Measurements from ENCODE around the gene STRA8. TPM values are rescaled to one million over a fixed set of nuclear protein-coding genes. Genes with fewer than 3 reads are reported as not detected.

The STRA8 gene
- polyA plus RNA-seq, 1 donor from 2014 or later, result not detected

DNA sequence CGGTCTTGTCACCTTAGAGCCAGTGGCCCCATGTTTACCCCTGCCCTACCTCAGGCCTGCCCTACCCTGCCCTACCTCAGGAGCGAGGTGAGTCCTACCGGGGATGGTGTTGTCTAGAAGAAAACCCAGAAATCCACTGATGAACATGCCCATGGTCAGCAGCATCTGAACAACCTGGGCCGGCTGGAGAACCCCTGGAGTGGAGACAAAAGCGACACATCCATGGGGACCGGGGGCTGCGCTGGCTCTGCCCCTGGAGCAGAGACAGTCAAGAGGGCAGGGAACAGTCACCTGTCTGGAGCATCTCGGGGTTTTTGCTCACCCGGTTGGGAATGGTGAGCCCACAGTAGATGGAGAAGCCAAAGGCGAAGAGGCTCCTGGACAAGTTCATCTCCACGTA, 36.3 kb downstream of the STRA8 start:
- Histone ChIP-seq H3K4me2 (ENCODE audit: low read length) (no peak overlapping the region), H2AFZ (ENCODE audit: low read depth, low read length) (no peak overlapping the region), H3K36me3 (ENCODE audit: insufficient read depth, low read length) (no peaks in the 10 kb centered on the region), H3K4me3 (ENCODE audit: low read length) (no peak overlapping the region), H3K9me3 (ENCODE audit: low read length) (no peaks in the 10 kb centered on the region), H4K20me1 (ENCODE audit: insufficient read depth) (no peaks in the 10 kb centered on the region), H3K9me2 (ENCODE audit: insufficient read depth, low read length) (no peaks in the 10 kb centered on the region), H3K27me3 (ENCODE audit: insufficient read depth, low read depth, low read length) (no peaks in the 10 kb centered on the region), H3K79me2 (replicated peaks; ENCODE audit: insufficient read depth, low read length) (no peaks in the 10 kb centered on the region), H3K9ac (ENCODE audit: low read length) (no peak overlapping the region), H3F3A (ENCODE audit: insufficient read depth, low read length, poor library complexity, severe bottlenecking) (no peaks in the 10 kb centered on the region), H3K27ac (ENCODE audit: low read length) (no peak overlapping the region)
- TF ChIP-seq RAD21 (conservative IDR thresholded peaks at IDR 0.05) (no peak), MXI1 (conservative IDR thresholded peaks at IDR 0.05; ENCODE audit: poor library complexity, severe bottlenecking) (no peak), TAF1 (IDR thresholded peaks at IDR 0.05; ENCODE audit: low read depth) (no peak), EP300 (conservative IDR thresholded peaks at IDR 0.05; ENCODE audit: poor library complexity, severe bottlenecking) (no peak), EZH2 (IDR thresholded peaks at IDR 0.05; ENCODE audit: borderline replicate concordance, insufficient read depth, low read length, poor library complexity, severe bottlenecking) (no peak), POLR2AphosphoS5 (IDR thresholded peaks at IDR 0.05) (no peak), SMC3 (conservative IDR thresholded peaks at IDR 0.05; ENCODE audit: poor library complexity) (no peak)
- TF ChIP-seq, protein P1, sequence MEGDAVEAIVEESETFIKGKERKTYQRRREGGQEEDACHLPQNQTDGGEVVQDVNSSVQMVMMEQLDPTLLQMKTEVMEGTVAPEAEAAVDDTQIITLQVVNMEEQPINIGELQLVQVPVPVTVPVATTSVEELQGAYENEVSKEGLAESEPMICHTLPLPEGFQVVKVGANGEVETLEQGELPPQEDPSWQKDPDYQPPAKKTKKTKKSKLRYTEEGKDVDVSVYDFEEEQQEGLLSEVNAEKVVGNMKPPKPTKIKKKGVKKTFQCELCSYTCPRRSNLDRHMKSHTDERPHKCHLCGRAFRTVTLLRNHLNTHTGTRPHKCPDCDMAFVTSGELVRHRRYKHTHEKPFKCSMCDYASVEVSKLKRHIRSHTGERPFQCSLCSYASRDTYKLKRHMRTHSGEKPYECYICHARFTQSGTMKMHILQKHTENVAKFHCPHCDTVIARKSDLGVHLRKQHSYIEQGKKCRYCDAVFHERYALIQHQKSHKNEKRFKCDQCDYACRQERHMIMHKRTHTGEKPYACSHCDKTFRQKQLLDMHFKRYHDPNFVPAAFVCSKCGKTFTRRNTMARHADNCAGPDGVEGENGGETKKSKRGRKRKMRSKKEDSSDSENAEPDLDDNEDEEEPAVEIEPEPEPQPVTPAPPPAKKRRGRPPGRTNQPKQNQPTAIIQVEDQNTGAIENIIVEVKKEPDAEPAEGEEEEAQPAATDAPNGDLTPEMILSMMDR (IDR thresholded peaks at IDR 0.05; ENCODE audit: poor library complexity, severe bottlenecking), result no peak
- TF ChIP-seq, protein P2, sequence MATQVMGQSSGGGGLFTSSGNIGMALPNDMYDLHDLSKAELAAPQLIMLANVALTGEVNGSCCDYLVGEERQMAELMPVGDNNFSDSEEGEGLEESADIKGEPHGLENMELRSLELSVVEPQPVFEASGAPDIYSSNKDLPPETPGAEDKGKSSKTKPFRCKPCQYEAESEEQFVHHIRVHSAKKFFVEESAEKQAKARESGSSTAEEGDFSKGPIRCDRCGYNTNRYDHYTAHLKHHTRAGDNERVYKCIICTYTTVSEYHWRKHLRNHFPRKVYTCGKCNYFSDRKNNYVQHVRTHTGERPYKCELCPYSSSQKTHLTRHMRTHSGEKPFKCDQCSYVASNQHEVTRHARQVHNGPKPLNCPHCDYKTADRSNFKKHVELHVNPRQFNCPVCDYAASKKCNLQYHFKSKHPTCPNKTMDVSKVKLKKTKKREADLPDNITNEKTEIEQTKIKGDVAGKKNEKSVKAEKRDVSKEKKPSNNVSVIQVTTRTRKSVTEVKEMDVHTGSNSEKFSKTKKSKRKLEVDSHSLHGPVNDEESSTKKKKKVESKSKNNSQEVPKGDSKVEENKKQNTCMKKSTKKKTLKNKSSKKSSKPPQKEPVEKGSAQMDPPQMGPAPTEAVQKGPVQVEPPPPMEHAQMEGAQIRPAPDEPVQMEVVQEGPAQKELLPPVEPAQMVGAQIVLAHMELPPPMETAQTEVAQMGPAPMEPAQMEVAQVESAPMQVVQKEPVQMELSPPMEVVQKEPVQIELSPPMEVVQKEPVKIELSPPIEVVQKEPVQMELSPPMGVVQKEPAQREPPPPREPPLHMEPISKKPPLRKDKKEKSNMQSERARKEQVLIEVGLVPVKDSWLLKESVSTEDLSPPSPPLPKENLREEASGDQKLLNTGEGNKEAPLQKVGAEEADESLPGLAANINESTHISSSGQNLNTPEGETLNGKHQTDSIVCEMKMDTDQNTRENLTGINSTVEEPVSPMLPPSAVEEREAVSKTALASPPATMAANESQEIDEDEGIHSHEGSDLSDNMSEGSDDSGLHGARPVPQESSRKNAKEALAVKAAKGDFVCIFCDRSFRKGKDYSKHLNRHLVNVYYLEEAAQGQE (IDR thresholded peaks at IDR 0.05; ENCODE audit: borderline replicate concordance), result no peak

DNA sequence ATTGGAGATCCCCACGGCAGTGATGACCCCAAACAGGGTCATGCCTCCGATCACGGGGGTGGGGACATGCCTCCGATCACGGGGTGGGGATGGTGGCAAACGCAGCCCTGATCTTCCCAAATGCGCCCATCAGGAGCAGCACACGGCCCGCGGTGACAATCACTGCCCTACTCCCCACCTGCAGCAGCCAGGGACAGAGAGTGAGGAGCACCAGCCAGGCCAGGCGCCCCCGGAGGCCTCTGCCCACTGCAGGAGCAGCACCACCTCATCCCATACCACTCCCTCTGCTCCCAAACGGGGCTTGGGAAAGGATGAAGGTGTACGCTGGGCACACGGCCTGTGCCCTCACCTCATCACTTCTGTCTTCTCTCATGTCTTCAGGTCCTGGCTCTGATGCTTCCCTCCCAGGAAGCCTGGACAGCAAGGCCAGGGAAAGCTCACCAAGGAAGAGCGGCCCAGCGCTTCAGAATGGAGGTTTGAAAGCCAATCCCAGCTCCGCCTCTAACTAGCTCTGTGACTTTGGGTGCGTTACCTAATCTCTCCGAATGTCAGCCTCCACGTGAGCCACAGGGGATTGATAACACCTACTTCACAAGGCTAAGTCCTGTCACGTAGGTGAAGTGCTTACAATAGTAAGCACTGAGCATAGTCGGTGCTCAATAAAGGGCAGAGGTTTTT, 37.1 kb downstream of the STRA8 start:
- TF ChIP-seq MXI1 (conservative IDR thresholded peaks at IDR 0.05; ENCODE audit: poor library complexity, severe bottlenecking) (no peak), POLR2AphosphoS5 (IDR thresholded peaks at IDR 0.05) (no peak), TAF1 (IDR thresholded peaks at IDR 0.05; ENCODE audit: low read depth) (no peak), RAD21 (conservative IDR thresholded peaks at IDR 0.05) (no peak), EP300 (conservative IDR thresholded peaks at IDR 0.05; ENCODE audit: poor library complexity, severe bottlenecking) (no peak), EZH2 (IDR thresholded peaks at IDR 0.05; ENCODE audit: borderline replicate concordance, insufficient read depth, low read length, poor library complexity, severe bottlenecking) (no peak), SMC3 (conservative IDR thresholded peaks at IDR 0.05; ENCODE audit: poor library complexity) (no peak)
- TF ChIP-seq, protein P2 (IDR thresholded peaks at IDR 0.05; ENCODE audit: borderline replicate concordance), result no peak
- TF ChIP-seq, protein P1 (IDR thresholded peaks at IDR 0.05; ENCODE audit: poor library complexity, severe bottlenecking), result no peak
- H3K9me3 ChIP-seq (ENCODE audit: low read length), result no peaks in the 10 kb centered on the region
- no peak overlapping the region for H3K4me2 ChIP-seq (ENCODE audit: low read length)
- H2AFZ ChIP-seq (ENCODE audit: low read depth, low read length), result no peak overlapping the region
- no peaks in the 10 kb centered on the region for H3K9me2 ChIP-seq (ENCODE audit: insufficient read depth, low read length)
- H3K79me2 ChIP-seq (replicated peaks; ENCODE audit: insufficient read depth, low read length), result no peaks in the 10 kb centered on the region
- no peak overlapping the region for H3K27ac ChIP-seq (ENCODE audit: low read length)
- no peaks in the 10 kb centered on the region for H3K27me3 ChIP-seq (ENCODE audit: insufficient read depth, low read depth, low read length)
- no peak overlapping the region for H3K4me3 ChIP-seq (ENCODE audit: low read length)
- H3K9ac ChIP-seq (ENCODE audit: low read length), result no peak overlapping the region
- H3F3A ChIP-seq (ENCODE audit: insufficient read depth, low read length, poor library complexity, severe bottlenecking), result no peaks in the 10 kb centered on the region
- no peaks in the 10 kb centered on the region for H4K20me1 ChIP-seq (ENCODE audit: insufficient read depth)
- H3K36me3 ChIP-seq (ENCODE audit: insufficient read depth, low read length), result no peaks in the 10 kb centered on the region

Measured in neural cell (in vitro differentiated cells).